ENCODE data around the gene APOBEC3A. TPM values are rescaled to one million over a fixed set of nuclear protein-coding genes. Genes with fewer than 3 reads are reported as not detected.
"Not testable (repeated sequence)": the region's sequence is repeated elsewhere in the genome, so short reads cannot be mapped to it uniquely, and the experiment has no call there.

Gene APOBEC3A
- total RNA-seq, 1 donor from 2014 or later: not detected

- intact Hi-C loops (cut with micrococcal nuclease): loop anchor here (10.0 kb wide), 1 partner anchor 203 kb away; the partner anchor contains the start of gene SUN2
Observed at GRCh38 chr22:38957808-38958650, 620 bp downstream of the APOBEC3A start.

- intact Hi-C loops (cut with micrococcal nuclease): loop anchor here (10.0 kb wide), 1 partner anchor 204 kb away; the partner anchor contains the start of gene SUN2
Observed at GRCh38 chr22:38958651-38958943, 1.2 kb downstream of the APOBEC3A start.

- intact Hi-C loops (cut with micrococcal nuclease): loop anchor here (10.0 kb wide), 1 partner anchor 205 kb away; the partner anchor contains the start of gene SUN2
Observed at GRCh38 chr22:38959590-38959989, 2.2 kb downstream of the APOBEC3A start.

GRCh38 chr22:38960673-38961072, 3.3 kb downstream of the APOBEC3A start:
- intact Hi-C loops (cut with micrococcal nuclease): not testable (repeated sequence)

GRCh38 chr22:38963291-38963738, 5.9 kb downstream of the APOBEC3A start:
- intact Hi-C loops (cut with micrococcal nuclease): not testable (repeated sequence)

- intact Hi-C loops (cut with micrococcal nuclease): no loop called here
Observed at GRCh38 chr22:38963872-38964271, 6.5 kb downstream of the APOBEC3A start.

DNA sequence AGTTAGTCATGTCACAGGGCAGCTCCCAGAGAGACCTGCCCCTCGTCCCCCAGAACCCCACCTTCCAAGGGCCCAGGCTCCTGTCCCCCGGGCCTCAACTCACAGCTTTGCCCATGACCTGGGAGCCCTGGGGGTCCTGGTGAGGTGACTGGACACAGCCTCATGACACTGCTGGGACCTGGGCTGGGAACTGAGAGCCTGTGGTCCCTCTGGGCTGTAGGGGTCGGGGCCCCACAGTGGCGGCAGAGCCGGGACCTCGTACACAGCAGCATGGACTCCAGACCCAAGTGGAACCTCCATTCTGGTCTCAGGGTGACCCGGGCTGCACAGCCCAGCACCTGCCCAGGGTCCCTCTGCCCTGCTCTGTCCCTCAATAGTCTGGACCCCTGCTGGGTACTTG, 6.9 kb downstream of the APOBEC3A start:
- intact Hi-C loops (cut with micrococcal nuclease): no loop called here

DNA sequence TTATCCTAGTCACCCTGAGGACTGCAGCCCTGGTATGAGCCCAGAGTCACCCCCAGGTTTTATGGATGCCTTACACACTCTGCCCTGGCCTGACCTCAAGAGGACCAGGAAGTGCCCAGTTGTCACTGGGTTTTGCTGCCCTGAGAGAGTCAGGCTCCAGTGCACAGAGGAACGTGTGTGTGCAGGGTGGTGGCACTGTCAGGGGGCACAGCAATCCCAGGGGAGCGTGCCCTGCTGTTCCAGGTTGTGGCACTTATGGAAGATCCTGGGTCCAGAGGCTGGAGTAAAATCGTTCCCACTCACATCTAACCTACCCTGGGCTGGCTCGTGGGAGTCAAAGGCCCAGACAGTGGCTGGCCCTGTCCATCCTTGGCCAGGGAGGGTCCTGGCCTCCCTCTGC, 7.6 kb downstream of the APOBEC3A start:
- intact Hi-C loops (cut with micrococcal nuclease): no loop called here

- intact Hi-C loops (cut with micrococcal nuclease): no loop called here
Observed at GRCh38 chr22:38965614-38966379, 8.4 kb downstream of the APOBEC3A start.

DNA sequence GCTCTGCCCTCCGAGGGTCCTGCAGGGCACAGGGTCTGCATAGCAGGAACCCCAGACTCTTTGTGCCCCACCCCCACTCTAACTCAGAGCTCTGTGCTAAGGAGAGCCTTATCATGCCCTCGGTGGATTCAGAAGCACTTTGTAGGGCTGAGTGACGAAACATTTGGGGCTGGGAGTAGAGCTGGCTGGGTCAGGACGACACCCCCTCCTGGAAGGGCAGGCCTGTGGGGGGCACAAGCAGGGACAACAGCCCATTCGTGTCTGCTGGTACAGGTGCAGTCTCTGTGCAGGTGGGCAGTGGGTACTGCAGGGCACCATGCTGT, 8.9 kb downstream of the APOBEC3A start:
- intact Hi-C loops (cut with micrococcal nuclease): no loop called here

GRCh38 chr22:38966942-38967341, 9.5 kb downstream of the APOBEC3A start:
- intact Hi-C loops (cut with micrococcal nuclease): no loop called here

GRCh38 chr22:38967451-38968450, 10.3 kb downstream of the APOBEC3A start:
- intact Hi-C loops (cut with micrococcal nuclease): no loop called here

- intact Hi-C loops (cut with micrococcal nuclease): no loop called here
Observed at GRCh38 chr22:38968801-38969200, 11.4 kb downstream of the APOBEC3A start.

DNA sequence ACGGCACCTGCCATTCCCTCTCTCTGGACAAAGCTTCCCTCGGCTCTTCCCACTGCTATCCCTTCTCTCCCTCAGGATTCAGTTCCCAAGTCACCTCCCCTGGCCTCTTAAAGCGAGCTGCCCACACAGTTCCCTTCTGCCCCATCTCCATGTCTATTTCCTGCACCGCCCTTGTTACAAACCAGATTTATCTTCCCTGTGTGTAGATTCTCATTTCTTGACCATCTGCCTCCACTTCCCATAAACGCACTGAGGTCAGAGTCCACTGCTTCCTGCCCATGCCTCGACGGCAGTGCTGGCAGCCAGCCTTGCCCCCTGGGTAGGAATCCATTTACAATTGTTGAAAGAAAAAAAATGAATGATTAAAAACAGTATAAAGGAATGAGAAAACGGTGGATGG, 13.1 kb downstream of the APOBEC3A start:
- intact Hi-C loops (cut with micrococcal nuclease): no loop called here

- intact Hi-C loops (cut with micrococcal nuclease): no loop called here
Observed at GRCh38 chr22:38971202-38971601, 13.8 kb downstream of the APOBEC3A start.

GRCh38 chr22:38971791-38972190, 14.4 kb downstream of the APOBEC3A start:
- intact Hi-C loops (cut with micrococcal nuclease): no loop called here

GRCh38 chr22:38972558-38972957, 15.1 kb downstream of the APOBEC3A start:
- intact Hi-C loops (cut with micrococcal nuclease): no loop called here

- intact Hi-C loops (cut with micrococcal nuclease): loop anchor here (1.0 kb wide), 3 partner anchors 30 to 145 kb away; no protein-coding TSS in a partner anchor
Observed at GRCh38 chr22:38973289-38974169, 16.1 kb downstream of the APOBEC3A start.

DNA sequence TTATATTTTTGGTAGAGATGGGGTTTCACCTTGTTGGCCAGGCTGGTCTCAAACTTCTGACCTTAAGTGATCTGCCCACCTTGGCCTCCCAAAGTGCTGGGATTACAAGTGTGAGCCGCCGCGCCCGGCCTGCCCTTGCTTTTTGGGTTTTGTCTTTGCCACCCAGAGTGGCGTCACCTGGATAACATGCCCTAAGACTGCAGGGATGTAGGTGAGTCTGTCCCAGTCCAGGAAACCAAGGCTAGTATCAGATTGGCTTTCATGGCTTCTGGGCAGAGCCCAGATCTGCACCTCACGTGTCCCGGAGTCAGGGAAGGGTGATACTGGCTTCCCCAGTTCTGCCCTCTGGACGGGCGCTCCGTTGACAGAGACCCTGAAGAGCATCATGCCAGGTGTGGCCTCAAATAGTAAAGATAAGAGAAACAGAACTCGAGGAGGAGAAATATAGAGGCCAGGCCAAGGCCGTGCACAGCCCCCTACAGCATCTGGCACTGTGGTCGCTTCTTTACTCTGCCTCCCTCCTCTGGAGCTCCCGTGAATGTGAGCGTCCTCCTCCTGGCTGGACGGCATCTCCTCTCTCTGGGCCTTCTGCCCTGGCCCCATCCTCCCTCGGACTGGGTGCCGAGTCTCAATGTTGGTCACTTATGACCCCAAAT, 16.9 kb downstream of the APOBEC3A start:
- intact Hi-C loops (cut with micrococcal nuclease): no loop called here

DNA sequence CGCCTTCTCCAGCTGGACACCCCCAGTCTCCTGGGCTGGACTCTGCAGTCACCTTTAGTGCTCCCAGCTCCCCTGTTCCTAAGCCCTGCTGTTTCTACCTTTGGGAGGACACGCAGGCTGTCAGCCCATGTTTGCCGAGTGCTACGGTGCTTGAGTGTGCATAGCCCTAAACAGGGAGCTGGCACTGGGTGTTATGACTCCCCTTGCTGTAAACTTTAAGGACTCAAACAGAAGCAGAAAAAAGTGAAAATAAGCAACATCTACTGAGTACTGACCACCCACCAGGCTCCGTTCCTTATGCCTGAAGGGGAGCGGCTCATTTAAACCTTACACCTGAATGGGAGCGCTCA, 17.4 kb downstream of the APOBEC3A start:
- intact Hi-C loops (cut with micrococcal nuclease): no loop called here

Data from T-helper 1 cell treated with Interleukin-12 subunit alpha and Interleukin-12 subunit beta and Interleukin-4 antibody, amounts not matched to agents 30 ng/mL and 1 ng/mL, for 36 hours (primary cell).